HG02642 (cell line): ENCODE data around the gene ASS1.

Experiments used
- ATAC-seq: cut with Tn5 transposase; IDR thresholded peaks from one replicate; pipeline ENCODE4 v1.9.1; 2021; ENCODE audit warnings: mild to moderate bottlenecking; ENCODE audit not compliant: unreplicated experiment, poor library complexity

The ASS1 gene

DNA sequence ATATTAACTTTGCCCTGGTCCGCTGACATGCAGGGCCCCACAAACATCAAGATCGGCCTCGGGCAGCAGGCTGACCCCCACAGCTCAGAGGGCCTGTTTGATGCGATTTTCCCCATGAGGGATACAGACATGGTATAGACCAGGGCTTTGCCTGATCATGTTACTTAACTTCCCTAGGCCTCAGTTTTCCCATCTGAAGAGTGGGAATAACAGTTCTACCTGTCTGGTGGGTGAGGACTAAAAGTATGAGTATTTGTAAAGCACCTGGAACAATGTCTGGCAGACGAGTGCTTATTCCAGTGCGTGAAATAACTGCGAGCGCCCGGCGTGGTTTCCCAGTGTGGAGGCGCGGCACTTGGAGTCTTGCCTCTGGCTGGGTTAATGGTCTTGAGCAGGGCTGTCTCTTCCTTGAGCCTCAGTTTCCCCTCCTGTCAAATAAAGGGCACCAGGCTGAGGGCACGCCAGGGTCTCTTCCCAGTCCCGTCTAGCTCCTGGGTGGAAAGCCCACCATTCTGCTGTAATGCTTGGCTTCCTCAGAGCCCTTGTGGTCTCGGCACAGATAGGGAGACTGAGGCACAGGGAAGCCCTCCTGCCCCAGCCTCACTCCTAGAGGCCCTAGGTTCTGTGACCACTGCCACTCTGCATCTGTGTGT, 47.2 kb downstream of the ASS1 start:
- no peak for ATAC-seq

DNA sequence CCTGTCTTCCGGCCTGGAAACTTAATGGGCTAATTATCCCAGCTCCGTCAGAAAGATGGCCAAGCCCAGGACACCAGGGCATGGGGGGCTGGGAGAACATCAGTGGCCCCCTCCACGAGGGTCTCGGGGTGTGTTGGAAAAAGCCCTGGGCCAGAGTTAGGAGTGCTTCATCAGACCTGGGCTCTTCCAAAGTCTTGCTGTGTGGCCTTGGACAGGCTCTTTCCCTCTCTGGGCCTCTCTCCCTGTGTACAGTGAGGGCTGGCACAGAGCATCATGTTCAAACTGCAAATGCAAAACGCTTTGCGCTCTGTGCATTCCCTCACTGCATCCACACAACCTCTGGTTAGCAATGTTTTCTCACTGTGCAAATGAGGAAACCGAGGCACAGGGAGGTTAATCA, 48.3 kb downstream of the ASS1 start:
- no peak for ATAC-seq

DNA sequence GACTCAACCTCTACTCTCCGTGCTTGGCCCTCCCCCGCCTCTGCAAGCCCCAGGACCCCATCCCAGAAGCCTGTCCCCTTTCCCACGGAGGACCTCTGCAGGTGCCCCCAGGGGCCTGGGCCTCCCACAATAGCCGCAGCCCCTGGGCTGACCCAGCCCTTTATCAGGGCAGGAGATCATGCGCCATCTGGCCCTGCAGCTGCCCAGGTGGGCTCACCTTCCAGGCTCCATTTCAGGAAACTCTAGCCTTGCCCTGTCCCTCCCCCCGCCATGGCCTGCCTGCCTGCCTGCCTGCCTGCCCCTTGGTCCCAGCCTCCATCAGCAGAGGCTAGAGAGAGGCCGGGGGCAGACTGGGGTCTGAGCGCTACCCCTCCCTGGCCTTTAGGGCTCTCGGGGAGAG, 48.7 kb downstream of the ASS1 start:
- no peak for ATAC-seq

- ATAC-seq: no peak
Observed at GRCh38 chr9:130495067-130495466, 50.3 kb downstream of the ASS1 start.

- ATAC-seq: no peak
Observed at GRCh38 chr9:130497139-130497538, 52.4 kb downstream of the ASS1 start.

- ATAC-seq: no peak
Observed at GRCh38 chr9:130498298-130498917, 53.6 kb downstream of the ASS1 start.

GRCh38 chr9:130498918-130499698, 54.3 kb downstream of the ASS1 start:
- no peak for ATAC-seq

- ATAC-seq: no peak
Observed at GRCh38 chr9:130499804-130500263, 55.1 kb downstream of the ASS1 start.

DNA sequence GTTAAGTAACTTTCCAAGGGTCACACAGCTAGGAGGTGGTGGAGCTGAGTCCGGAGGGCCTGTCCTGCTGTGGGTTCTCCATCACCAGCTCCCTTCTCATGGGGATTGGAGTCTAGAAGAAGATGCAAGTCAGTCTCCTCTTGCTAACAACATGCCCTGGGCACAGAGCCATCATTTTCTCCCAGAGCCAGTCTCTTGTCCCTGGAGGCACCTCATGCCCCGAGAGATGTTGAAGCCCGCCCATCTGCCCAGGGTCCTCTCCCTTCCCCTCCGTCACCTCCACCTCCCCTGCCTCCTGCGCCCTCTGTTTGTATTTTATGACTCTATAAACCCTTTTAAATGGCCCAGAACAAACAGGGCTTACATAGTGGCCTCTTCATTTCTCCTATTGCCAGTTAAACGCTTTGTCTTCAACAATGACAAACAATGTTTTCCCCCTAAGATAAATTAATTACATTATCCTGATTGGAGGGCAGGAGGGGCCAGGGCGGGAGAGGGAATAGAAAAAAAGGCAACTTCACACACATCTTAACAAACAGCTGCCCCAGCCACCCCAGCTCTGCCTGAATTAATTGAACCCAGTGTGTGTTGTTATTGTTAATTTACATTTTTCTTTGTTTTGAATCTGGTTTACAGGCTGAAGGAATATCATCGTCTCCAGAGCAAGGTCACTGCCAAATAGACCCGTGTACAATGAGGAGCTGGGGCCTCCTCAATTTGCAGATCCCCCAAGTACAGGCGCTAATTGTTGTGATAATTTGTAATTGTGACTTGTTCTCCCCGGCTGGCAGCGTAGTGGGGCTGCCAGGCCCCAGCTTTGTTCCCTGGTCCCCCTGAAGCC, 55.8 kb downstream of the ASS1 start:
- no peak for ATAC-seq

DNA sequence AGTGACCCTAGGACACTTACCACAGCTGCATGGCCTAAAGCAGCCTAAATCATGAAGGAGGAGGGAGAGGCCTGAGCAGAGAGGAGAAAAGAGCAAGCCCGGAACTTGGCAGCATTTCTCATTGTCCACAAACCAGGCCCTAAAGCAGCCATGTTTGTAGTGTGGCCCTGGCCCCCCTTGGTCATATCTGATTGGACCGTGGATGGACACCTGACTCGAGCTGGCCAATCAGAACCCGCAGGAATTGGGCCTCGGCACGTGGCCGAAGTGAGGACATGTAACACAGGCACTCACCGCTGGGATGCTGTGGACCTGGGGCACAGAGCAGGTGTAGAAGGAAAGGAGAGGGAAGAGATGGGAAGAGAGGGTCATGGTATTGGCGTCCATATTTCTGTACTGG, 56.9 kb downstream of the ASS1 start:
- ATAC-seq: no peak

DNA sequence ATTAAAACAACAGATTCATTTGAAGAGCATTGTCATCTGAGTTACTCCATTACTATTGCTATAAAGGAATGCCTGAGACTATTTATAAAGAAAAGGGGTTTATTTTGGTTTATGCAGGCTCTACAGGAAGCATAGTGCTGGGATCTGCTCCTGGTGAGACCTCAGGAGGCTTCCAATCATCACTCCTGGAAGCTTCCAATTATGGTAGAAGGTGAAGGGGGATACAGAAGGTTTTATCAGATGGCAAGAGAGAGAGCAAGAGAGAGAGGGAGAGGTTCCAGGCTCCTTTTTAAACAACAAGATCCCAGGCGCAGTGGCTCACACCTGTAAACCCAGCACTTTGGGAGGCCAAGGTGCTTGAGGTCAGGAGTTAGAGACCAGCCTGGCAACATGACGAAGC, 63.5 kb downstream of the ASS1 start:
- no peak for ATAC-seq

- no peak for ATAC-seq
Observed at GRCh38 chr9:130512199-130512598, 67.4 kb downstream of the ASS1 start.

- no peak for ATAC-seq
Observed at GRCh38 chr9:130513078-130513477, 68.3 kb downstream of the ASS1 start.

DNA sequence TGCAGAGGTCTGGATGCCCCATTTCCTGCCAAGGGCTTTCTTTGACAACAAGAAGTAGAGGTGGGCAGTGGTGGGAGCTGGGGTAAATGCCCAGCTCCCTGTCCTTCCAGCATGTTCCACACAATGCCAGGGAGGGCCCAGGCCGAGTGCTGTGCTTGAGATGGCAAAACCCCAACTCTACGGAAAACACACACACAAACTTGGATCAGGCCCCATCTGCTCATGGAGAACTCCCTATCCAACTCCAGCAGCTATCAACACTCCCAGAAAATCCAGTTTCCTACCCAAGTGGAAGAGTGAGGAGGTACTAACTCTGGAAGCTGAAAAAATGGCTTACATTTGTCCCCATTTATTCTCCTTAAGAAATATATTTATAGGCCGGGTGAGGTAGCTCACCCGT, 73.5 kb downstream of the ASS1 start:
- no peak for ATAC-seq

GRCh38 chr9:130518943-130519799, 74.4 kb downstream of the ASS1 start:
- ATAC-seq: no peak

- ATAC-seq: no peak
Observed at GRCh38 chr9:130519927-130520326, 75.2 kb downstream of the ASS1 start.

DNA sequence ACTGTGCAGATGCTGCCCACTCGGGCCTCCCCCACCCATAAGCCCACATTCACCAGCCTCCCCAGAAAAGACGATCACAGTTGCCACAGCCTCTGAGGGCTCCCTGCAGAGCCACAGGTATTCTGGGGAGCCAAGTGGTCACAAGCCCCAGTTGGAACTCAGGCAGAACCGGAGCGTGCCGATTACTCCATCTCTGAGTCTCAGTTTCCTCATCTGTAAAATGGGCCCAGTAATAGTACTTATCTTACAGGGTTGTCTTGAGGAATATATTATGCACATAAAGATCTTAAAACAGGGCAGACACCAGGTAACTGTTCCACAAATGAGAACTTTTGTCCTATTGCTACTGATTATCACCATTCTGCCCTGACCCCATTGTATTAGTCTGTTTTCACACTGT, 77.0 kb downstream of the ASS1 start:
- no peak for ATAC-seq

DNA sequence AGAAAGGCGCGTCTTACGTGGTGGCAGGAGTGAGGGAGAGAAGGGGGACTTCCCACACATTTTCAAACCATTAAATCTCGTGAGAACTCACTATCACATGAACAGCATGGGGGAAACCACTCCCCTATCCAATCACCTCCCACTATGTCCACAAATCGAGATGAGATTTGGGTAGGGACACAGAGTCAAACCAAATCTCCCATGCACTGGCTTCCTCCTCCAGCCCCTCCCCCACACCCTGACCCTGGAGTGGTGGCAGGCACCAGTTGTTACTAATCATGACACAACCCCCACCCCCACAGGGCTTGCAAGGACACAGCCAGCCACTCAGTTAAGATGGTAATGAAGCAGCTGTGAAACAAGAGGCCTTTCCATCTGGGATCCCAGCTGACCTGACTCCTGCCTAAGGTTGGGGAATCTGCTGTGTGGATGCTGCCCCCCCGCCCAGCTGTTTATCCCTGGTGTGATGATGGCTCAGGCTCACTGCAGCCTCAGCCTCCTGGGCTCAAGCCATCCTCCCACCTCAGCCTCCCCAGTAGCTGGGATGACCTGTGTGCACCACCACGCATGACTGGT, 77.6 kb downstream of the ASS1 start:
- ATAC-seq: no peak

- ATAC-seq: no peak
Observed at GRCh38 chr9:130523921-130524320, 79.2 kb downstream of the ASS1 start.
